ENCODE data around the gene HSD11B1L.
"Not testable (repeated sequence)": the region's sequence is repeated elsewhere in the genome, so short reads cannot be mapped to it uniquely, and the experiment has no call there.

Gene HSD11B1L

DNA sequence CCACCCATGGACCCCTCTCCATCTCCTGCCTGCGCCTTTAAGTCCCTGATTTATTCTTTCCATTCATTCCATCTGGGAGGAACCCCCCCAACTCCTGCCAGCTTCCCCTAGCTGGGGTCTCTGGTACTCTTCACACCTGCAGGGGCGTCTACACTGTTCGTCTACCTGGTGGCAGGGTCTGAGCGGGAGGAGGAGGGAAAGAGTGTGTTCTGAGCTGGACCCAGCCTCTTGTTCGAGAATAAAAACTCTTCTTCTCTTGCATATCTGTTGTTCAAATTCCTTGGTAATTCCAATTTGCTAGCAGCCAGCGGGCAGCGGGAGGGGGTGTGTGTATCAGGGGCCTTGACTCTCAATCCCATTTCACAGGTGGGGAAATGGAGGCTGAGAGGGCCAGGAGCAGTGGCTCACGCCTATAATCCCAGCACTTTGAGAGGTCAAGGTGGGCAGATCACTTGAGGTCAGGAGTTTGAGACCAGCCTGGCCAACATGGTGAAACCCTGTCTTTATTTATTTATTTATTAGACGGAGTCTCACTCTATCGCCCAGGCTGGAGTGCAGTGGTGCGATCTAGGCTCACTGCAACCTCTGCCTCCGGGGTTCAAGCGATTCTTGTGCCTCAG is 7.5 kb downstream of the HSD11B1L start:
- peak; percentile 22 for DNase-seq

DNA sequence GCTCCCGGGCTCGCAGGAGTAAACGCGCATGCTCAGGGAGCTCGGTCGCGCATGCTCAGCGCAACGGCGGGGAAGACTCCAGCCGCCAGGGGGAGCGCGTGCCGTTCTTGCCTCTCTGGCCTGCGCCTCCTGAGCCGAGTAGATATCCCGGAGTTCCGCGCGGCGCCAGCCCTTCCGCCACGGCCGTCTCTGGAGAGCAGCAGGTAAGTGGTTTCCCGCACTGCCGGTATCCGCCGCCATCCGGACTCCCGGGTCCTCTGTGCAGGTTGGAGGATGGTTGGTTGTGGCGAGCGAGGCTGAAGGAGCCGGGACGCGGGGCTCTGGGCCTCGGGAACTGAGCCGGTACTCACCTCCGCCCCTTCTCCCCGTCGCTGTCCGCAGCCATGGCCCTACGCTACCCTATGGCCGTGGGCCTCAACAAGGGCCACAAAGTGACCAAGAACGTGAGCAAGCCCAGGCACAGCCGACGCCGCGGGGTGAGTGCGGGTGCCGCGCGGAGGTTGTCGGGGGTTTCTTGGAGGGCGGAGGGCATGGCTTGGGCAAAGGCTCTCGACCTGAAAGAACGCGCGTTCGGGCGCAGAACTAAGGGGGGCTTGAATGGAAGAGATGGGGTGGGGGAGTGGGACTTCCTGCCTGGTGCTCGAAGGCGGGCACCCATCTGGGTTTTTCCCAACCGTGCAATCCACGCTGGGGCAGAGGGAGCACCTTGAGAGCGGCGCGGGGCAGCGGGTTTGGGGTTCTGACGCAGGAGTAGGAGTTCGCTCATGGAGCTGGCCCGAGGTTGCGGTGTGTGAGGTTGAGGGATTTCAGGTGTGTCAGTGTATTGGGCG is 9.5 kb downstream of the HSD11B1L start, which contains the start of gene RPL36:
Gene RPL36 (plus strand): TSS at position 171 of the 830 bp plus-strand sequence. CDS start 213 bp downstream, at position 384.
- peak; percentile 99 for DNase-seq

DNA sequence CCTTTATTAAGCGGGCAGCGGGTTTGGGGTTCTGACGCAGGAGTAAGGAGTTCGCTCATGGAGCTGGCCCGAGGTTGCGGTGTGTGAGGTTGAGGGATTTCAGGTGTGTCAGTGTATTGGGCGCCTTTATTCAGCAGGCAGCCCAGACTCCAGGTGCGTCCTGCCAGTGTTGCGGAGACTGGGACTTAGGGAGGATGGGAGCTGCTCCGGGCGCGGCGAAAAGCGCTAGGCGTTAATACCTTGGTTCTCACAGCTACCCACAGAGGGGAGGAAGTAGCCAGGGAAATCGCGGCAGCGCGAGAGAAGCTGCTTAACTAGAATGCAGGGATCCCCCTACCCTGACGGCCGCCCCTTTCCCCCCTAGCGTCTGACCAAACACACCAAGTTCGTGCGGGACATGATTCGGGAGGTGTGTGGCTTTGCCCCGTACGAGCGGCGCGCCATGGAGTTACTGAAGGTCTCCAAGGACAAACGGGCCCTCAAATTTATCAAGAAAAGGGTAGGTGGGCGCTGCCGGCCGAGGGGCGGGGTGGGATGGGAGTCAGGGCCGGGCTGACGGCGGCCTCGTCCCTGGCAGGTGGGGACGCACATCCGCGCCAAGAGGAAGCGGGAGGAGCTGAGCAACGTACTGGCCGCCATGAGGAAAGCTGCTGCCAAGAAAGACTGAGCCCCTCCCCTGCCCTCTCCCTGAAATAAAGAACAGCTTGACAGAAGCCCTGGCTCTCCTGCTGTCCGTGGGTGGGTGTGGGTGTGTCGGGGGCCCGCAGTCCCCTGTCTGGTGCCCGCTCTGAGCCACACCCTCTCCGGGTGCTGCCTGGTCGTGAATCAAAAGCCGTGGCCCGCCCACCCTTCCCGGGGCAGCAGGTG is 10.4 kb downstream of the HSD11B1L start:
- DNase-seq = peak; percentile 86

DNA sequence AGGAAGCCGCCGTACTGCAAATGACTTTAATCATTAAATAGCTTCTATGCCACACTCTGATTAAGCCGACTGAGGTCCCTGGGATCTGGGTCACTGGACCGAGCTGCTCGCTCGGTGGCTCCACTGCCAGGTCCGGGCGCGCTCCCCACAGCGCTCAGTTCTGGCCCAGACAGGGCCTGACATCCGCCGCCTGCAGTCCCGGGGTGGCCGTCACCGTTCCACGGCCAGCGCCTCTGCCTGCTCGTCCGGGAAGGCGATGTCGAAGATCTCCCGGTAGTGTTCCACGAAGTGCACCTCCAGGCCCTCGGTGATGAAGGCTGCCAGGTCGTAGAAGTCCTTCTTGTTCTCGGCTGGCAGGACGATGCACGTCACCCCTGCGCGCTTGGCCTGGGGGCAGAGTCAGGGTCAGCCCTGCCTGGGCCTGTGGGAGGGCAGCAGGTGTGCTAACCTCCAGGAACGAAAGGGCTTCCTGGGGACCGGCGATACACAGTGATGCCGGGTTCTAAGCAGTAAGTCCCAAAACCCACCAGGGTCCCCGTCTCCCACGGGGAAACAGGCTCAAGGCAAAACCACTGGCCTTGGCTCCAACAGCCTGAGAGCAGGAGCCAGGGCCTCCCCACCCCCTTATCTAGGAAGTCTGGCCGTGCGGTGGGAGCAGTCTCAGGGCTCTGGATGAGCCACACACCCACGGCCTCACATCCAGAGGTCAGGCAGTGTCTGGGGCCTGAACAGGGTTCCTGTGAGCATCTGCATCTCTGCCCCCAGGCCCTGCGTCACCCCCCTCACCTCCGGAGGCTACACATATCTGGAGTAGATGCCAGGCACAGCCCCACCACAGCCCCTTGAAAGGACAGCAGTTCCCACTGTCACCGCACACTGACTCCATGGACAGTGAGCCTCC is 11.2 kb downstream of the HSD11B1L start:
- DNase-seq = peak; percentile 37

DNA sequence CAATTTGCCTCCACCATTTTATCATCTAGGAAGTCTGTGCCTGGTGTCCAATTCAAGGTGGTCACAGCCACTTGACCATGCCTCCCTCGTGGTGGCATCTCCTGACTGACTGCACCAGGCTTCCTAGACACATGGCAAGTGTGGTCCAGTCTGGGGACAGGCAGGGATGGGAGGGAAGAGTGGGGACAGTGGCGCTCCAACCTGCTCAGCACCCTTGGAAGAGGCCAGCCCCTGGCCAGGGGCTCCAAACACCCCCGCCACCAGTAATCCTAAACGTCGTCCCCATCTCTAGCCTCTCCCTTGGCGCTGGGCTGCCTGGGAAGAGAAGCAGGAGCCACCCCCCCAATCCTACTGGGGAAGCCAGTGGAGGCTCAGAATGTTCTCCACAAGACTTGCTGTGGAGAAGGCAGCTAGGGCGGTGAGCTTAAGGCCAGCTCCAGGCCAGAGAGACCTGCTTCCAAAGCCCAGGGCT is 11.9 kb downstream of the HSD11B1L start:
- no peak for DNase-seq

DNA sequence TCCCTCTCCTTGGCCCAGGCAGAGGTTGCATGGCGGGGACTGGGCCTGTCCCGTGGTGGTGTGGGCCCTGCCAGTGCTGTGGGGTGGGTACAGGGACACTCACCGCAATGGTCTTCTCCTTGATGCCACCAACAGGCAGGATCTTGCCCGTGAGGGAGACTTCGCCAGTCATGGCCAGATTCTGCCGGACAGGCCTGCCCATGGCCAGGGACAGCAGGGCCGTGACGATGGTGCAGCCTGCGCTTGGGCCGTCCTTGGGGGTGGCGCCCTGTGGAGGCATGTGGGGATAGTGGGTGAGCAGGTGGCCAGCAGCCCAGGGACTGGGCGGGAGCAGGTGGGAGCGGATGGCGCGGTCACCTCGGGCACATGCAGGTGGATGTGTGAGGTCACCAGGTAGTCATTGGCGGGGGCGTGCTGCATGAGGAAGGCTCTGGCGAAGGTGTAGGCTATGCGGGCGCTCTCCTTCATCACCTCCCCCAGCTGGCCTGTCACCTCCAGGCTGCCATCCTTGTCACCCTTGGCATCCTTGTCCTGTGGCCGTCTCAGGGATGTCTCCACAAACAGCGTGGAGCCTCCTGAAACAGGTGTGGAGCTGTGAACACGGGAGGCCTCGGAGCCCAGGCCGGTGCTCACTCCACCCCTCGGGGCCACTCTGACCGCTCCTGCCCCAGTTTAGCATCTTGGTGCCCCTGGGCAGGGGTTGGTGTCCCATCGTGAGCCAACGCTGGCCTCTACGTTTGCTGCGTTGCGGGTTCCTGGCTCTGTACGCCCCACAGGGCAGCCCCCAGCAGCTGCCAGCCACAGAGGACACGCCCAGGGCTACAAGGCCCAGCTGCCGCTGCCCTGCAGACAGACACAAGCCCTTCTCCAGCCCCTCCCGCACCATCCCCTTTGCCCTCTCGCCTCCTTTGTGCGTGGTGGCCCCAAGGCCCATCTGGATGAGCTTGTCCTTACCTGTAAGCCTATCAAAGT is 12.7 kb downstream of the HSD11B1L start:
- peak; percentile 66 for DNase-seq

DNA sequence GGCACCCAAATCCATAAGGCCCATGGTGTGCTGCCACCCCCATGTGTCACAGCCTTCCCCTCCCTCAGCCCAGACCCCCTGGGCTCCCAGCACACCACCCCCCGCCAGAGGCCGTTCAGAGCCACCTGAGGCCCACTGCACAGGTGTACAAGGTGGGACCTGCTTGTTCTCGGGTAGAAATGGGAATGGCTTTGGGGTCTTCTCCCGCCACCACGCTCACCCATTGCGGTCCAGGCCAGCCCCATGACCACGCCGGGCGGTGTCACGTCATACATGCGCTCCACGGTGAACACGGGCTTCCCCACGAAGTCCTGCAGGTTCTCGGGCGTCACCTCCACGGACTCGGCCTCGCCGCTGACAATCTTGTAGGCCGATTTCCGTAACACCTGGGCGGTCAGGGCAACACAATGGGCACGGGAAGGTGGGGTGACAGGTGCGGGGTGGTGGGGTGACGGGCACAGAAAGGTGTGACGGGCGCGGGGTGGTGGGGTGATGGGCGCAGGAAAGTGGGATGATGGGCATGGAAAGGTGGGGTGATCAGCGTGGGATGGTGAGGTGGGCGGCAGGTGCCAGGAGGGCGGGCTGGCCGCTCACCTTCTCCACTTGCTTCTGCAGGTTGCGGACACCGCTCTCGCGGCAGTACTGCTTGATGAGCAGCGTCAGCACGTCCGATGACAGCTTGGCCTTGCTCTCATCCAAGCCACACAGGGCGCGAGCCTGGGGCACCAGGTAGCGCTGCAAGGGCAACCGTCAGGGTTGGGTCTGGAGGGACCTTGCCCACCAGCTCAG is 13.5 kb downstream of the HSD11B1L start:
- DNase-seq = peak; percentile 26

DNA sequence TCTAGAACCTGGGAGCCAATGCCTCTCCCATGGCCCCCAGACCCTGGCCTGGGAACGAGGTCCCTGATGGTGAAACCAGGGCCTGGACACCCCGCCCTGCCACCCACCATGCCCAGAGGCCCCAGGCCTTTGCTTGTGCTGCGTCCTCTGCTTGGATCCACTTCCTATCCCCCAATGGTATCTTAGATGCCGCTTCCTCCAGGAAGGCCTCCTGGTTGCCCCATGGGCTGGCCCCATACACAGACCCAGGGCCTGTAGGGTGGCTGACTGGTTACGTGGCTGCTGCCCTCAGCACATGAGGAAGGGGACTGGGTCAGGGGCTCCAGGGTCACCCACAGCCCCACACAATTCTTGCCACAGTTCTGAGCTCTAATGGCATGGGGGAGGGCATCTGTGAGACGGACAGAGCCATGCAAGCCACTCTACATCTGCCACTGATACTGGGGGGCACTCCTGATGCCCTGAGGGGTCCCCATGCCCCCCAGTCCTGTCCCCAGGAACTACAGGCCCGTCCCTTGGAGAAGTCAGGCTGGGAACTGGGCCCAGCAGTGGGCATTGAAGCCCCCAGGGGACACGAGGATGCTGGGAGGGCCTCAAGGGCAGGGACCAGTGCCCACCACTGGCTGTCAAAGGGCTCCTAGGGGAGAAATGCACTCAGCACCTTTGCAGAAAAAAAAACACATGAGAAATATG is 14.3 kb downstream of the HSD11B1L start:
- peak; percentile 20 for DNase-seq

DNA sequence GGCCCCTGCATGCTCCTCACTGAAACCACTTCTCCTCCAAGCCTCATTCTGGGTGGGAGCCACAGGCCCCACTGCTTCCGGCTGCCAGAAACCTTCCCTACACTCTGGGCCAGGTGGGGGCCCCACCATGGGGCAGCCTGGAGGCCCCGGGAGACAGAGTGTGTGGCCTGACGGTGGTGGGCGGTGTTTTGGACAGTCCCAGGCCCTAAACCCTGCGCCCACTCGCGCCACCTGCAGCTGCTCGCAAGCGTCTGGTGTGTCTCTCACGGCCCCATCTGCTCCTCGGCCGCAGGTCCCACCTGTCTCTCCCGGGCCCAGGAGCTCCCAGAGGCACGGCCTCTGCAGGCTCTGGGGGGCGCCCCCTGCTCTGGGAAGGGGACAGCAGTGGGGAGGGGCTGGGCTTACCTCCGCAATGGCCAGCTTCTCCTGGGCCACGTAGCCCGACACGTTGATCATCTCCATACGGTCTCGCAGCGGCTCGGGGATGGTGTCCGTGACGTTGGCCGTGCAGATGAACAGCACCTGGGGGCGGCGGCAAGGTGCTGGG is 14.9 kb downstream of the HSD11B1L start:
- peak; percentile 46 for DNase-seq

DNA sequence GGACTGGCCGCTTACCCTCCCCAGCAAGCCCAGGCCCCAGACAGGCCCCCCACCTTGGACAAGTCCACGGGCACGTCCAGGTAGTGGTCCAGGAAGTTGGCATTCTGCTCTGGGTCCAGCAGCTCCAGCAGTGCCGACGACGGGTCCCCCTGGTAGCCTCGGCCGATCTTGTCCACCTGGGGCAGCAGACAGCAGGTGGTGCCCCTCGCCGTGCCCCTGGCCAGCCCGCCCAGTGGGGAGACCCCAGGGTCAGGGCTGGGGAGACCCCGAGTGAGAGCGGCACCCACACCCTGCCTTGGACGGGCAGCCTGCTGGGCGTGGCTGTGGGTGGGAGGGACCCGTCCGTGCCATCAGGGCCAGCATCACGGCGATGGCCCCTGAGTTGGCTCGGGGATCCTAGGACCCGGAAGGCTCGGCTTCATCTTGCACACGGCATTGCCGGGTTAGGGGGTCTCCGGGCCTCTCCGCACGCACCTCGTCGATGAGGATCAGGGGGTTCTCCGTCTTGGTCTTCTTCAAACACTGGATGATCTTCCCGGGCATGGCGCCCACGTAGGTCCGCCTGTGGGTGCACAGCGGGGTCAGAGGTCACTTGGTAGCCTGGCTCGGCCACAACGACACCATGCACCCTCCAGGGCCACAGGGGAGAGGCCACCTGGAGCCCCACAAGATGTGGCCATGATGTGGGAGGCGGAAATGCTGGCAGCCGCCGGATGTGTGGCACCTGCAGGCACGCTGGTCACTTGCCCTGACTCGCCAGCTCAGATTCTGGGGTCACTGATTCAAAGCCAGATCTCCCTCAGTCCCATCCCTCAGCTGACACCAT is 15.6 kb downstream of the HSD11B1L start:
- DNase-seq = peak; percentile 24

DNA sequence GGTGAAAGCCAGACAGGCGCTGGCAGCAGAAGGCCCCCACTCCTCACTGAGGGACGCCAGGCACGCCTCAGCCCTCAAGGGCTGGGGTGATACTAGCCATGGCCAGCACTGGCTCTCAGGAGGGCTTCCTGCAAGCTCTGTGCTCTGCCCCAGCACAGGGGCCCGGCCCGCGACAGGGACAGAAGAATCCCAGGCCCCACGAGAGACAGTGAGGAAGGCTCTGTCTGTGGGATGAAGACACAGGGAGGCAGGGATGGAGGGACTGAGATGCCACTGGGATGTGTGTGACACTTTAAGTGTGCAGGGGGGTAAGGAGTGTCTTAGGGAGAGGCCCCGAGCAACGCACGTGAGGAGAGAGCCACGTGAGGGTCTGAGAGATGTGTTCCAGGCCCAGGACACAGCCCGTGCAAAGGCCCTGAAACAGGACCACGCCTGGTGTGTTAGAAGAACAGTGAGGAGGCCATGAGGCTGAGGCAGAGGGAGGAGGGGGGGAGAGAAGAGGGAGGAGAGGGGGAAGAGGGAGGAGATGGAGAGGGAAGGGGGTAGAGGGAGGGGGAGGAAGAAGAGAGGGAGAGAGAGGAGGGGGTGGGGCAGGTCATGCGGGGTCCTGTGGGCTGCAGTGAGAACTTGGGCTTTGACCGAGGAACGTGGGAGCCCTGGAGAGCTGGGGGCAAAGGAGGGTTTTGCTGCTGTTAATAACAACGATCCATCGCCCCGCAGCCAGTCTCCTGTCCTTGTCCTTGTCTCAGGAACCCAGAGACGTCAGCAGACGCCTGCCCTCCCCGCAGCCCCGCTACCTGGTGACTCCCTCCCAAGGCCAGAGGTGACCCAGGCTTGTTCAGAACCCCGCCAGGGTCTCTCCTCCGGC is 16.4 kb downstream of the HSD11B1L start:
- peak; percentile 26 for DNase-seq

DNA sequence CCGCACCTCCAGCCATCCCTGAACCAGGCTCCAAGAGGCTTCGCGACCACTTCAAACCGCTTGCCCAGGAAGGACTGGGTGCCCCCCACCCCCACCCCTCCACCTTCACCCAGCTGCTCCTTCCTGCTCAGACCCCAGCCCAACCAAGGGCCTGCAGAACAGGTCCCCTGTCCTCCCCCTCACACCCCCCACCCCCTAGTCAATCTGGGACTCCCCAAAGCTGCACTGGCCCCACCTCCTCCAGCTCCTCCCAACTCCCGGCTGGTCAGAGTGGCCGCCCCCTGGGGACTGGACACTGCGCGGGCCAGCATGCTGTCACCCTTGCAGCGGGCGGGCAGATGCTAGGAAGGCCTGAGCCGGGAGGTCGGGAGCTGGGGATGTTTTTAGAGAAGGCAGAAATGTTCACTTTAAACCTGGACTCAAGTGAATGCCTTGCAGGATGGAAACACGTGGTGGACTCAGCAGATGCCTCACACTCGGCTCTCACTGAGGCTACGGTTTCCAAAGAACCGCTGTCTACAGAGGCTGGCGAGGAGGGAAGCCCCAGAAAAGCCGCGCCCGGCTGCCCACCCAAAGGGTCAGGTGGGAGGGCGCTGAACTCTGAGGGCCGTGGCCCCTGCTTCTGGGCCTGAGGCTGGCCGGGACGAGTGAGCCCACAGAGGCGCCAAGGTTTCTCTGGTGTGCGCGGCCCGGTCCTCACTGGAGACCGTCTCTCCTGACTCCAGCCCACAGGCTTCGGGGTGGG is 17.2 kb downstream of the HSD11B1L start:
- DNase-seq = peak; percentile 27

DNA sequence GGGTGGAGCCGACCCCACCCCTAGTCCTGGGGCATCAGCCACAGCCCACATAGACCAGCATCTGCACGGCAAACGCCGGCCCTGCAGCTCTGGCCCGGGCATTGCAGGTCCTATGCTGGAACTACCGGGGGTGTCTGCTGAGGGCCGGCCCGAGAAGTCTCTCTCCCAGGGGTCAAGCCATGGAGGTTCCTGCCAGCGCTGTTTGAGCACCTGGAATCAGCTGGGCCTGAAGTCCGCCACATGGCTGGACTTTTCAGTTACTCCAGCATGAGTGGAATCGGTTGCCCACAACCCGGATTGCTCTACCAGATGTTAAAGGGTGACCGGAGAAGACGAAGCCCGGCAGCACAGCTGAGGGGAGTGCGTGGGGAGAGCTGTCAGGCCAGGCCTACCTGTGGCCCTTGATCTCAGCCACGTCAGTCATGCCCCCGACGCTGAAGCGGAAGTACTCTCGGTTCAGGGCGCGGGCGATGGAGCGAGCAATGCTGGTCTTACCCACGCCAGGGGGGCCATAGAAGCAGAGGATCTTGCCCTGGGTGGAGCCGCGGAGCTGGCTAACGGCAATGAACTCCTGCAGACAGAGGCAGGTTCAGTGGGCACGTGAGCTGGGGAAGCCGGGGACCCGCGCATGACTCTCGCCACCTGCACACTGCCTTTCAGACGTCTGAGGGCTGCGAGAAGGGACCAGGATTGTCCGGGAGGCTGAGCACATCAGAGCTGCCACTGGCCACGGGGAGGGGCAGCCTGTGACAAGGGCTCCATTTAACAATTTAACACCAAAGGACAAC is 18.0 kb downstream of the HSD11B1L start:
- no peak for DNase-seq

DNA sequence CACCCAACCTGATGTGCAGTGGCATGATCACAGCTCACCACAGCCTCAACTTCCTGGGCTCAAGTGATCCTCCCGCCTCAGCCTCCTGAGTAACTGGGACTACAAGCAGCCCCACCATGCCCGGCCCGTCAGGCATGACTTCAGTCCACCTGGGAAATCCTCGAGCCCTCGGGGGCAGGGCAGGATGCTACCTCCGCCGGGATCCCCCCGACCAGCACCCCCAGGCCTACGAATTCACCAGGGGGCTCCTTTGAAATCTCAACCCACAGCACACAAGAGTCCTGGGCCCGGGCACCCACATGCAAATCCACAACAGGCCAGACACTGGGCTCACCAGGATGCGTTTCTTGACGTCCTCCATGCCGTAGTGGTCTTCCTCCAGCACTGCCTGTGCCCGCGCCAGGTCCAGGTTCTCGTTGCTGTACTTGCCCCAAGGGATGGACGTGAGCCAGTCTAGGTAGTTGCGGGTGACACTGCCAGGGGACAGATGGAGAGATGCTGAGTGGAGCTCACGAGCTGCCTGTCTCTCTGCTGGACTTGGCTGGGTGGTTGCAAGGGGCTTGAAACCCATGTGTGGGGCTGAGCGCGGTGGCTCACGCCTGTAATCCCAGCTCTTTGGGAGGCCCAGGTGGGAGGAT is 19.7 kb downstream of the HSD11B1L start:
- no peak for DNase-seq

DNA sequence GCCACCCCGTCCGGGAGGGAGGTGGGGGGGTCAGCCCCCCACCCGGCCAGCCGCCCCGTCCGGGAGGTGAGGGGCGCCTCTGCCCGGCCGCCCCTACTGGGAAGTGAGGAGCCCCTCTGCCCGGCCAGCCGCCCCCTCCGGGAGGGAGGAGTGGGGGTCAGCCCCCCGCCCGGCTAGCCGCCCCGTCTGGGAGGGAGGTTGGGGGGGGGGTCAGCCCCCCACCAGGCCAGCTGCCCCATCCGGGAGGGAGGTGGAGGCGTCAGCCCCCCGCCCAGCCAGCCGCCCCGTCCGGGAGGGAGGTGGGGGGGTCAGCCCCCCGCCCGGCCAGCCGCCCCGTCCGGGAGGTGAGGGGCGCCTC is 21.2 kb downstream of the HSD11B1L start:
- not testable (repeated sequence) for DNase-seq
